Stimulated activated CD8-positive, alpha-beta memory T cell treated with anti-CD3 and anti-CD28 coated beads, Interleukin-4, amount 100 ng/mL, for 4 hours (primary cell): ENCODE data around the gene SRMS.
"Not testable (repeated sequence)": the region's sequence is repeated elsewhere in the genome, so short reads cannot be mapped to it uniquely, and the experiment has no call there.

ENCODE experiments used
- DNase-seq, 2 donors: peaks; one replicate each; pipeline ENCODE4 v3.0.0-alpha.2; 2020; ENCODE audit warnings: low read depth in 2 of 2, low spot score in 1 of 2

The SRMS gene

DNA sequence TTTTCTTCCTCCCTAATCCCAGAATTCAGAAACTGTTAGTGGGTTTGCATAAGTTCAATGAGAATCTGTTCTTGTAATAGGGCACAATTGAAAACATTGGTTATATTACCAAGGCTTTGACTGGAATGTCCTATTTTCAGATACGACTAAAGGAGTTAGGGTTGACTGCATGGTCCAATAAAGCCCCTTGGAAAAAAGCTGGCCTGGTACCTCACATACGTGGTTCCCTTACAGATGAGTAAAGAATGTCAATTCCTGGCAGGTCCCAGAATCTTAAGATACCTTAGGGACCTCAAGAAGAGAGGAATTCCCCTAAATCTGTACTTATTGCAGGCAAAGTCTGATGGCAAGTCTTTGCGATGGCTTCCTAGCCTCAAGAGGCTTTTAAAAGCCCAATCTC lies 22.4 kb downstream of the SRMS start:
- DNase-seq, result no peak

DNA sequence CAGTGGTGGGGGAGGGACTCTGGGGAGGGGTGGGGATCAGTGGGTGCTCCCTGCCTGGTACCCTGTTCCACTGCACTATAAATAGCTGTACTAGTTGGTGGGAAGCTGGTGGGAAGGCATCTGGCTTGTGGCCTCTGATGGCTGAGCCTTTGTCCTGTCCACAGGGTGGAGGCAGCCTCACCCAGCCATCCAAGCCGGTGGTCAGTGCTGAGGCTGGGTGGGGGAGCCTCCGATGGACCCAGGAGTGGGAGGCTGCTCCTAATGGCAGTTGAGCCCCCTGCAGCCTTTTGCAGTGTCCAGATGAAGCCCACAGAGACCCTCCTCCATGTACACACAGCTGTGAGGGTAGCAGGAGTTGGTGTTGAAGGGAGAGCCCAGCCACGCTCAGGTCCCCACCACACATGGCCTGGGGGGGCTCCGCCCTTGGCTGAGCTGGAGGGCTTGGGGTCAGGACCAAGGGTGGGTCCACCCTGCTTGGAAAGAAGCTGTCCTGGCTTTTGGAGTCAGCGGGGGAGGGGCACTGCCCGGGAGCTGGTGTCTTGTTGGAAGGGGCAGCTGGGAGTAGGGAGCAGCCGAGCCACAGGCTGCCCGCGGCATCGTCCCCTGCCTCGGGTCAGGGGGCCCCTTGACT lies 24.5 kb downstream of the SRMS start:
- DNase-seq, result no peak

- no peak for DNase-seq
Measured at GRCh38 chr20:63522091-63522868, 25.3 kb downstream of the SRMS start.

GRCh38 chr20:63521602-63522001 lies 25.9 kb downstream of the SRMS start:
- no peak for DNase-seq

GRCh38 chr20:63520934-63521601 lies 26.5 kb downstream of the SRMS start:
- DNase-seq, result peak; percentile 31 to 46

GRCh38 chr20:63520504-63520933 lies 27.0 kb downstream of the SRMS start, which contains the start of gene PPDPF:
TSS of gene PPDPF (plus strand) at chr20:63520765. CDS start at chr20:63521309, 544 bp downstream.
- peak; percentile 69 to 70 for DNase-seq

DNA sequence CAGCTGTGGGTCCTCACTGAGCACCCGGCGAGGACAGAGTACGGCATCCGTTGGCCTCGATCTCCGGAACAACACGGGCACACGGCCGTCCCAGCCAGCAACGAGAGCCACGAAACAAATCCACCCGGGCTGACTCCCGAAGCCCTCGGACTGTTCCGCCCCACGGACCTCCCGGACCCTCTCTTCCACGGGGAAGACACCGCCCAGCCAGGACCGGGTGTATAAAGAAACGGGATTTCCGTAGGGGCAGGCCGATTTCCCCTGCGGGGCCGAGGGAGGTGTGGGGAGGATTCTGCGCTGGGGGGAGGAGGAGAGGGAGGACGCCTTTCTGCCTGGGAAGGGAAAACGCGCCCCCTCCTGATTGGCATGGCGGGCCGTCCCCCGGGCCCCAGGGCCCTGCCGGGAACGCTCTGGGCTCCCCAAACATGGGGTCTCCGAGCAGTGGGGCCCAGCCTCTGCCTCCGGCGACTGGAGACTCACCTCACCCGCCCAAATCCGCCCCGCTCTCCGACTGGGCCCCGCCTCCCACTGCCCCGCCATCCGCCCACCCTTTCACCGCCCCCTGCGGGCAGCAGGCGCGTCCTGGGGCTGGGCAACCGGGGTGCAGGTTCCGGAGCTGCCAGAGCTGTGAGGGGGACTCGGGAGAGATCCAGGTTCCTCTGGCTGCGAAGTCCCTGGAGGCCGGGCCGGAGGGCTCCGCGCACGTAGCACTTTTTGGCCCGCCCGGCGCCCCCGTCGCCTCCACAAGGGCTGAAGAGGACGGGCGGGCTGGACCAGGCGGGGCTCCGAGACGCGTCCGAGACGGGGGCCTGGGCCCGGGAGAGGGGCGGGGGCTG lies 27.7 kb downstream of the SRMS start:
- peak; percentile 26 to 51 for DNase-seq

DNA sequence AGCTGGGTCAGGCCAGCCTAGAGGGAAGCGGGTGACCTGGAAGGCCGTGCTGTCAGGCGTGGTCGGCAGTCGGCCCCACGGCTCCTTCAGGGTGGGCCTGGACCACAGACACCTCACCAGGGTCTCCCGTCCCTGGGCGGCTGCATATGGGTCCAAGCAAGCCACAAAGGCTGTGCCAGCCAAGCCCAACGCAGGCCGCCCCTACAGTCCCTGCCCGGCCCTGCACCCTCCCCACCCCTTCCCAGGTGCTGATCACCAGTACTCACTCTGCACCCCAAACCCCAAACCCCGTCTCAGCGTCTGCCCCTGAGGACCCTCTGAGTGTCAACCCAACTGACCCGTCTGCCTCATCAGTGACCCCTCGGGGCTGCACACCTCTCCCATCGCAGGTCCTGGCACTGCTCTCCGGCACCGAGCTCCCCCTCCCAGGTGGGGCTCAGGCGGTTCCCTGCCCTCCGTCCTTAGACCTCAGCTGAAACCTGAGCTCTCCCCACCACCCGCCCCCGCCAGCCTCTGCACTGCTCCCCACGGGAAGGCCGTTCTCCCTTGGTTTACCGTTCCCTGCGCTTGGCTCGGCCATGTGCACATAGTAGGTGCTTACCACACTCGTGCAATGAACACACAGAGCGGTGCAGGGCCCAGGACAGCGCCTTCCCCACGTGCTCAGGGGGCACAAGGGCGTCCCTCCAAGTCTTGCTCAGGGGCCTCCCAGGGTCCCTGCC lies 28.4 kb downstream of the SRMS start:
- DNase-seq, result no peak

- DNase-seq, result no peak
Measured at GRCh38 chr20:63518351-63518861, 29.1 kb downstream of the SRMS start.

DNA sequence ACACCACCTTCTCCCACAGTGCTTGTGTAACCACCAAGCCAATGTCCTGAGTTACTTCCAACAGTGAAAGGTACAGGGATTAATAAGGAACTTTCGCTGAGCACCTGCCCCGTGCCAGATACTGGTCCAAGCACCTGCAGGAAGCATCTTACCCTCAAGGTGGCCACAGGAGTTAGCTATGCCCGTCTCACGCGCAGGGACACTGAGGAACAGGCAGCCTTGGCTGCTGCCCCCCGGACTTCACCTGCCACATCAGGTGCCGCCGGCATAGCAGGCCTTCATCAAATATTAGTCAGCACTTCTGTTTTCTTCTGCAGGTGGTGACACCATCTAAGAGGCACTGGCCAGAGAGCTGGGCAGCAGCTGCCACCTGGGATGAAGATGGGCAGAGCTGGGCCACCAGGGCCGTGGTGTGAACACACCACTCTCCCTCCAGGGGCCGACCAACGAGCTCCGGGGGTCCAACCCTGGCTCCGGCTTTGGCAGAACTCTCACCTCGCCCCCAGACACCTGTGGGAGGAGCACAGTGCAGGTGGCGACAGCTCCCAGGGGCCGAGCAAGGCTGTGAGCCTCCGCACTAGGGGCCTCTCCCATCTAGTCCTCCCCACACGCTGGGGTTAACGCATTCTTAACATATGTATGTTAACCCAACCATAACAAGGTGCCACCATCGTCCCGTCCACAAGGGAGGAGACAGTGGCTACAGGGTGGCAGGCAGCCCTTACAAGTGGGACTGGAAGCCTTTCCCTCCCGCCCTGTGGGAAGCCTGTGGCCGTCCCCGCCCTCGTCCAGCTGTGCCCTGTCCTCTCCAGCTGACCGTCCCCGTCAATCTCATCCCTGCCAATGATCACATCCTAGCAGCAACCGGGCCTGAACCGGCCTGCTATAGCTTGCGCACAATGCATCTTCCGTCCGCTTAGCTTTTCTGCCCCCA lies 29.9 kb downstream of the SRMS start:
- DNase-seq, result no peak

DNA sequence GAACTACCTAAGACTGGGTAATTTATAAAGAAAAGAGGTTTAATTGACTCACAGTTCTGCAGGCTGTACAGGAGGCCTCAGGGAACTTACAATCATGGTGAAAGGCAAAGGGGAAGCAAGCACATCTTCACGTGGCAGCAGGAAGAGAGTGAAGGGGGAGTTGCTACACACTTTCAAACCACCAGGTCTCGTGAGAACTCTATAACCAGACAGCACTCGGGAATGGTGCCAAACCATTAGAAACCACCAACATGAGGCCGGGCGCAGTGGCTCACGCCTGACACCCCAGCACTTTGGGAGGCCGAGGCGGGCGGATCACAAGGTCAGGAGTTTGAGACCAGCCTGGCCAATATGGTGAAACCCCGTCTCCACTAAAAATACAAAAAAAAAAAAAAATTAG lies 33.0 kb downstream of the SRMS start:
- DNase-seq, result not testable (repeated sequence)

- DNase-seq, result no peak
Measured at GRCh38 chr20:63513207-63513606, 34.3 kb downstream of the SRMS start.

DNA sequence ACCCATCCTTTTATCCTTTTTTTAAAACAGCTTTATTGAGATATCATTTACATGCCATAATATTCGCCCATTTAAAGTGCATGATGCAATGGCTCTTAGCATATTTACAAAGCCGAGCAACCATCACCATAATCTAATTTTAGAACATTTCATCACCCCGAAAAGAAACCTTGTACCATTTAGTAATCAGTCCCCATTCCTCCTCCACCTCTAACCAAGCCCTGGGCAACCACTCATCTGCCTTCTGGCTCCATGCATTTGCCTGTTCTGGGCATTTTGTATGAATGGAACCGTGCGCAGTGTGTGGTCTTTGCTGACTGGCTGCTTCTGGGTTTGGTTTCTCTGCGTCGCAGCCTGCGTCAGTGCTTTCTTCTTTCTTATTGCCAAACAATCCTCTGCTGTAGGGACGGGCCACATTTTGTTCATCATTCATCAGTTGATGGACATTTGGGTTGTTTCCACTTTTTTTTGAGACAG lies 38.4 kb downstream of the SRMS start:
- DNase-seq, result no peak

GRCh38 chr20:63508072-63508768 lies 39.3 kb downstream of the SRMS start:
- DNase-seq, result no peak

GRCh38 chr20:63507083-63507743 lies 40.3 kb downstream of the SRMS start:
- DNase-seq, result no peak

- no peak for DNase-seq
Measured at GRCh38 chr20:63505723-63506122, 41.8 kb downstream of the SRMS start.

- no peak for DNase-seq
Measured at GRCh38 chr20:63505281-63505680, 42.3 kb downstream of the SRMS start.

GRCh38 chr20:63504642-63505041 lies 42.9 kb downstream of the SRMS start:
- no peak for DNase-seq
